Measurements from ENCODE around the gene UBR1. TPM values are rescaled to one million over a fixed set of nuclear protein-coding genes. Genes with fewer than 3 reads are reported as not detected.
A peak's percentile ranks its signal among the peaks of the same experiment; 100 is the strongest.
"Not testable (repeated sequence)": the region's sequence is repeated elsewhere in the genome, so short reads cannot be mapped to it uniquely, and the experiment has no call there.

UBR1 gene
- total and polyA plus RNA-seq, 5 donors from 2014 or later, result 15.9 to 48.2 (median 18.2) TPM

- Histone ChIP-seq H3K4me3 (ENCODE audit: low read depth, low read length) (no peak overlapping the region), H3K27me3 (ENCODE audit: control insufficient read depth, insufficient read depth, low read length) (no peaks in the 10 kb centered on the region), H3K4me1 (ENCODE audit: control insufficient read depth, insufficient read depth, low read length, poor library complexity, severe bottlenecking) (no peaks in the 10 kb centered on the region), H3K27ac (ENCODE audit: insufficient read depth, low read length, poor library complexity, severe bottlenecking) (no peak overlapping the region), H3K9me3 (ENCODE audit: control insufficient read depth in 2 of 2, low read length in 2 of 2) (no peaks in the 10 kb centered on the region), H3K36me3 (ENCODE audit: control insufficient read depth, insufficient read depth, low read length) (peaks cover 60% of the 10 kb centered on the region)
- Mint-ChIP-seq H3K9me3 (no peaks in the 10 kb centered on the region), H3K36me3 (peaks cover 30% of the 10 kb centered on the region), H3K27ac (peak overlapping the region in 1 of 3 donors; percentile 6), H3K27me3 (no peaks in the 10 kb centered on the region), H3K4me1 (peaks cover 0 to 11% (median 3%) of the 10 kb centered on the region in 4 donors), H3K4me3 (no peak overlapping the region)
- no peak for ATAC-seq (ENCODE audit: low read depth in 2 of 2)
- DNase-seq, result no peak
These were observed 119.0 kb downstream of the UBR1 start for GRCh38 chr15:42986693-42987342.

- Mint-ChIP-seq H3K27ac (no peak overlapping the region), H3K4me3 (no peak overlapping the region), H3K27me3 (no peaks in the 10 kb centered on the region), H3K36me3 (peaks cover 35% of the 10 kb centered on the region), H3K9me3 (no peaks in the 10 kb centered on the region), H3K4me1 (peaks cover 0 to 6% (median 4%) of the 10 kb centered on the region in 4 donors)
- DNase-seq (no peak), ATAC-seq (ENCODE audit: low read depth in 2 of 2) (no peak)
- Histone ChIP-seq H3K9me3 (ENCODE audit: control insufficient read depth in 2 of 2, low read length in 2 of 2) (no peaks in the 10 kb centered on the region), H3K27ac (ENCODE audit: insufficient read depth, low read length, poor library complexity, severe bottlenecking) (no peak overlapping the region), H3K4me1 (ENCODE audit: control insufficient read depth, insufficient read depth, low read length, poor library complexity, severe bottlenecking) (no peaks in the 10 kb centered on the region), H3K36me3 (ENCODE audit: control insufficient read depth, insufficient read depth, low read length) (peaks cover 69% of the 10 kb centered on the region), H3K4me3 (ENCODE audit: low read depth, low read length) (no peak overlapping the region), H3K27me3 (ENCODE audit: control insufficient read depth, insufficient read depth, low read length) (no peaks in the 10 kb centered on the region)
These were observed 121.3 kb downstream of the UBR1 start for GRCh38 chr15:42984493-42985034.

DNA sequence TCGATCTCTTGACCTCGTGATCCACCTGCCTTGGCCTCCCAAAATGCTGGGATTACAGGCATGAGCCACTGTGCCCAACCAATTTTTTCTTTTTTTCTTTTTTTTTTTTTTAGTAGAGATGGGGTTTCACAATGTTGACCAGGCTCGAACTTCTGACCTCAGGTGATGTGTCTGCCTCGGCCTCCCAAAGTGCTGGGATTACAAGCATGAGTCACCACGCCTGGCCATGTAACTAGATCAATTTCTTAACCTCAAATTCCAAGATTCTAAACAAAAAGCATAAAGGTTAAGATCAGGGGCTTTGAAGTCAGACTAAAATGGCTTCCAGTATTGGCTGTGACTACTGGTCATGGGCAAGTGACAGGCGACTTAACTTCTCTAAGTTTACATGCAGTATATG is 126.7 kb downstream of the UBR1 start:
- H3K4me3 Mint-ChIP-seq, result not testable (repeated sequence)

GRCh38 chr15:42974202-42974862 is 131.5 kb downstream of the UBR1 start:
- ATAC-seq (ENCODE audit: low read depth in 2 of 2) (no peak), DNase-seq (no peak)
- H3K36me3 Mint-ChIP-seq, result peaks cover 72% of the 10 kb centered on the region
- H3K27ac ChIP-seq (ENCODE audit: insufficient read depth, low read length, poor library complexity, severe bottlenecking), result no peak overlapping the region
- H3K27me3 Mint-ChIP-seq, result no peaks in the 10 kb centered on the region
- H3K27me3 ChIP-seq (ENCODE audit: control insufficient read depth, insufficient read depth, low read length), result no peaks in the 10 kb centered on the region
- no peaks in the 10 kb centered on the region for H3K9me3 ChIP-seq (ENCODE audit: control insufficient read depth in 2 of 2, low read length in 2 of 2)
- peaks cover 63% of the 10 kb centered on the region for H3K36me3 ChIP-seq (ENCODE audit: control insufficient read depth, insufficient read depth, low read length)
- H3K4me1 ChIP-seq (ENCODE audit: control insufficient read depth, insufficient read depth, low read length, poor library complexity, severe bottlenecking), result no peaks in the 10 kb centered on the region
- H3K9me3 Mint-ChIP-seq, result peaks cover 0 to 3% (median 0%) of the 10 kb centered on the region in 7 donors
- peak overlapping the region in 1 of 3 donors; percentile 62 for H3K27ac Mint-ChIP-seq
- H3K4me1 Mint-ChIP-seq, result peaks cover 0 to 11% (median 3%) of the 10 kb centered on the region in 4 donors
- H3K4me3 Mint-ChIP-seq, result no peak overlapping the region
- no peak overlapping the region for H3K4me3 ChIP-seq (ENCODE audit: low read depth, low read length)

More for the DNA sequence above, 126.7 kb downstream of the UBR1 start:
- H3K4me1 ChIP-seq (ENCODE audit: control insufficient read depth, insufficient read depth, low read length, poor library complexity, severe bottlenecking); DNase-seq; H3K9me3 ChIP-seq (ENCODE audit: control insufficient read depth in 2 of 2, low read length in 2 of 2); H3K4me3 ChIP-seq (ENCODE audit: low read depth, low read length); H3K9me3 Mint-ChIP-seq; H3K27ac Mint-ChIP-seq; ATAC-seq (ENCODE audit: low read depth in 2 of 2); H3K27me3 ChIP-seq (ENCODE audit: control insufficient read depth, insufficient read depth, low read length); H3K27me3 Mint-ChIP-seq; H3K27ac ChIP-seq (ENCODE audit: insufficient read depth, low read length, poor library complexity, severe bottlenecking): not testable (repeated sequence)
- peaks cover 0 to 11% (median 4%) of the 10 kb centered on the region in 4 donors for H3K4me1 Mint-ChIP-seq
- peaks cover 66% of the 10 kb centered on the region for H3K36me3 ChIP-seq (ENCODE audit: control insufficient read depth, insufficient read depth, low read length)
- peaks cover 52% of the 10 kb centered on the region for H3K36me3 Mint-ChIP-seq

DNA sequence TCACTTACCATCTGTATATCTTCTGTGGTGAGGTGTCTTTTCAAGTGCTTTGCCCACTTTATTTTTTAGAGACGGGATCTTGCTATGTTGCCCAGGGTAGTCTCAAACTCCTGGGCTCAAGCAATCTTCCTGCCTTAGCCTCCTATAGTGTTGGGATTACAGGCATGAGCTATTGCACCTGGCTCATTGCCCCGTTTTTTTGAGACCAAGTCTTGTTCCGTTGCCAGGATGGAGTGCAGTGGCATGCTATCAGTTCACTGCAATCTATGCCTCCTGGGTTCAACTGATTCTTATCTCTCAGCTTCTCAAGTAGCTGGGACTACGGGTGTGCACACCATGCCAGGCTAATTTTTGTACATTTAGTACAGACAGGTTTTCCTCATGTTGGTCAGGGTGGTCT is 132.7 kb downstream of the UBR1 start:
- DNase-seq, result no peak
- Histone ChIP-seq H3K4me1 (ENCODE audit: control insufficient read depth, insufficient read depth, low read length, poor library complexity, severe bottlenecking) (no peaks in the 10 kb centered on the region), H3K36me3 (ENCODE audit: control insufficient read depth, insufficient read depth, low read length) (peaks cover 63% of the 10 kb centered on the region), H3K4me3 (ENCODE audit: low read depth, low read length) (no peak overlapping the region), H3K27me3 (ENCODE audit: control insufficient read depth, insufficient read depth, low read length) (no peaks in the 10 kb centered on the region), H3K9me3 (ENCODE audit: control insufficient read depth in 2 of 2, low read length in 2 of 2) (no peaks in the 10 kb centered on the region), H3K27ac (ENCODE audit: insufficient read depth, low read length, poor library complexity, severe bottlenecking) (no peak overlapping the region)
- Mint-ChIP-seq H3K4me3 (no peak overlapping the region), H3K36me3 (peaks cover 76% of the 10 kb centered on the region), H3K9me3 (peaks cover 0 to 3% (median 0%) of the 10 kb centered on the region in 7 donors), H3K27ac (peak overlapping the region in 1 of 3 donors; percentile 13), H3K27me3 (no peaks in the 10 kb centered on the region), H3K4me1 (peaks cover 0 to 8% (median 3%) of the 10 kb centered on the region in 4 donors)
- ATAC-seq (ENCODE audit: low read depth in 2 of 2), result no peak

GRCh38 chr15:42971830-42972229 is 134.0 kb downstream of the UBR1 start:
- H3K36me3 Mint-ChIP-seq, result peaks cover 66% of the 10 kb centered on the region
- H3K36me3 ChIP-seq (ENCODE audit: control insufficient read depth, insufficient read depth, low read length), result peaks cover 55% of the 10 kb centered on the region

GRCh38 chr15:42964476-42964875 is 141.4 kb downstream of the UBR1 start:
- Histone ChIP-seq H3K27ac (ENCODE audit: insufficient read depth, low read length, poor library complexity, severe bottlenecking) (no peak overlapping the region), H3K9me3 (ENCODE audit: control insufficient read depth in 2 of 2, low read length in 2 of 2) (no peaks in the 10 kb centered on the region), H3K36me3 (ENCODE audit: control insufficient read depth, insufficient read depth, low read length) (peaks cover 58% of the 10 kb centered on the region), H3K4me3 (ENCODE audit: low read depth, low read length) (no peak overlapping the region), H3K4me1 (ENCODE audit: control insufficient read depth, insufficient read depth, low read length, poor library complexity, severe bottlenecking) (no peaks in the 10 kb centered on the region), H3K27me3 (ENCODE audit: control insufficient read depth, insufficient read depth, low read length) (no peaks in the 10 kb centered on the region)
- Mint-ChIP-seq H3K4me1 (peaks cover 0 to 8% (median 2%) of the 10 kb centered on the region in 4 donors), H3K27ac (peak overlapping the region in 1 of 3 donors; percentile 67), H3K36me3 (peaks cover 47% of the 10 kb centered on the region), H3K27me3 (no peaks in the 10 kb centered on the region), H3K9me3 (no peaks in the 10 kb centered on the region), H3K4me3 (no peak overlapping the region)
- no peak for DNase-seq
- no peak for ATAC-seq (ENCODE audit: low read depth in 2 of 2)

More at GRCh38 chr15:42971830-42972229, 134.0 kb downstream of the UBR1 start:
- Mint-ChIP-seq H3K27me3 (no peaks in the 10 kb centered on the region), H3K4me3 (no peak overlapping the region), H3K9me3 (peaks cover 0 to 3% (median 0%) of the 10 kb centered on the region in 7 donors), H3K4me1 (peaks cover 0 to 6% (median 2%) of the 10 kb centered on the region in 4 donors), H3K27ac (no peak overlapping the region)
- no peaks in the 10 kb centered on the region for H3K27me3 ChIP-seq (ENCODE audit: control insufficient read depth, insufficient read depth, low read length)
- no peak for ATAC-seq (ENCODE audit: low read depth in 2 of 2)
- H3K9me3 ChIP-seq (ENCODE audit: control insufficient read depth in 2 of 2, low read length in 2 of 2), result no peaks in the 10 kb centered on the region
- no peak overlapping the region for H3K4me3 ChIP-seq (ENCODE audit: low read depth, low read length)
- no peaks in the 10 kb centered on the region for H3K4me1 ChIP-seq (ENCODE audit: control insufficient read depth, insufficient read depth, low read length, poor library complexity, severe bottlenecking)
- no peak for DNase-seq
- no peak overlapping the region for H3K27ac ChIP-seq (ENCODE audit: insufficient read depth, low read length, poor library complexity, severe bottlenecking)

Measured in CD4-positive, CD25-positive, alpha-beta regulatory T cell (primary cell).